SH-SY5Y (cell line): Measurements from ENCODE around the gene MYH13.

ENCODE experiments used
- GATA2 ChIP-seq: IDR thresholded peaks from 2 replicates; pipeline ENCODE4 v1.6.1; 2011; ENCODE audit warnings: mild to moderate bottlenecking, low read depth, low read length
- GATA3 ChIP-seq: IDR thresholded peaks from 2 replicates; pipeline ENCODE4 v1.6.1; 2011; ENCODE audit warnings: low read depth, mild to moderate bottlenecking, low read length, moderate library complexity

DNA sequence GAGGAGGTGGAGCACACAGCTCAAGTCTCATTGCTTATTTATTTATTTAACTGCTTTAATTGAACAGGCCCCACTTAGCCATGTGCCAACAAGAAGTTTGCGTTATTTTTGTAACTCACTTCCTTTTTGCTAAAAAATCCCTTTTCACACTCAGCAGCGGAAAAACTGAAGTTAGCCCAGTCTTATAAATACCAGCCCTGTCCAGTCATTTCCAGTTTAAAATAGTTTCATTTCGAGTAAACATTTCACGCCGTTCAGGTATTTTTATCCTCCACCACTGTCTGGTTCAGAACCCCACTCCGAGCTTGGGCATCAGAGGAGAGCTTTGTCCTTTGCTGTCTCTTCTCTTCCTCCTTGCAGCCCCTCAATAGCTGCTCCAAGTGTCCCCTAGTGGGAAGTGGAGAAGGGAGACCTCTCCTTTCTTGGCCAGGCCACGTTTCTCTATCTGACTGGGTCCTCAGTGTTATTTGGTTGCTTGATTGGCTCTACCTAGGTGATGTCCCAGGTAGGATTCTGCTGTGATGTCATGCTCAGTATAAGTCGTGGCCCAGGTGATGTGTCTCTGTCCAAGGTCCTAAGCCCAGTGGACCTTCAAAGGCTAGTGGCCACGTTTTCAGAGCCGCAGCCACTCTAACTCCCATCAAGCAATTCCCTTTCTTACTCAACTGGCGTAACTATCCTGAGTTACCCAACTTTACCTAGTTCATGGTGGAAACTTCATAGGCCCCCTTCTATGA is 121.4 kb downstream of the MYH13 start:
- TF ChIP-seq GATA3: no peak
- TF ChIP-seq GATA2: no peak
